HG02973 (cell line): ENCODE measurements around the gene BMP10.

Experiments
- ATAC-seq: cut with Tn5 transposase; IDR thresholded peaks from one replicate; pipeline ENCODE4 v1.9.1; 2021; ENCODE audit warnings: moderate library complexity; ENCODE audit not compliant: unreplicated experiment

BMP10 gene

DNA sequence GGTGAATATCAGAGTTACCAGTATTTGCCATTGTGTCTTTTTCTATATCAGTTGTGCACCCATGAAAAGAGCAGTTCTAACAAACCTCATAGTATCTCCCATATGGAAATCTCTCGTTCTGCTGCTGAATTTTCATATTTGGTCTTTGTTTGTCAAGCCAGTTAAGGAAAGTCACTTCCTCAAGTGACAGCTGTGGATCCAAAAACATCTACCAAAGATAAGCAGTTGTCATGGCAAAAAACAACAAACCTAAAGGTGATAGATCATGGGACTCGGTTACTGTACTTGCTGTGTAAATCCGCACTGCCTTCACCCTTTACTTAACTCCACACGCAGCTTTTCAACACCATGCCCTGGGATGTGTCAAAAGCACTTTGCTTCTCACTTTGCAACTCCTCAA, 17.3 kb downstream of the BMP10 start:
- no peak for ATAC-seq

DNA sequence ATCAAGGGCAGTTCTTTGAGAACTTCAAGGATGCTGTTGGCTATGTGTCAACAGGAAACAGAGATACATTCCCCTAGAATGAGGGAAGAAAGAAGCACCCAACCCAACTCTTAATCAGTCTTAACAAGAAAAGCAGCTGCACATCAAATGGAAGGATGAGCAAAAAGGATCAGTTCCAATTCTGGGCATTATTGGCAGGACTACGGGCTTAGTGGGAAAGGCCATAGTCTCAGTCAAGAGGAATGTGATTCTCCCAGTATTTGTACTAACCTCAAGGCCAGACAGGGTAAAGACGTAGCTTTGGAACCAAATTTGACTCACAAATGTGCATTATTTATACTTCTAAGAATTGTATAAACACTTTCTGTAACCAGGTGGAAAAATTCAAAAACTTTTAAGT, 18.2 kb downstream of the BMP10 start:
- ATAC-seq = no peak

DNA sequence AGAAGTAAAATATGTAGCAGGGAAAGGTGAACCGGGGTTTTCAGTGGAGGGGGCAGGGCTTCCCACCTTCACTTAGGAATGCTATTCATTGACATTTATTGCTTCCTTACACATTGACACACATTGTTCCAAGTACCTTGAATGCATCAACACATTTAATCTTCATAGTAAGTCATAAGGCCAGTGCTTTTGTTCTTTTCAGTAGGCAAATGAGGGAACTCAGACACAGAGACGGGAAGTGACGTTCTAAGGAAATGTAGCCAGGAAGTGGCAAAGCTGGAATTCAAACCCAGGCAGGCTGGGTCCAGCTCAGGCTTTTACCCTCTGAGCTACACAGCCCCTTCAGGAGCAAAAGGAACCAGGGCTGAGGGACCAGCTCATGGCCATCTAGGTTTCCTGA, 20.7 kb downstream of the BMP10 start:
- ATAC-seq = no peak

DNA sequence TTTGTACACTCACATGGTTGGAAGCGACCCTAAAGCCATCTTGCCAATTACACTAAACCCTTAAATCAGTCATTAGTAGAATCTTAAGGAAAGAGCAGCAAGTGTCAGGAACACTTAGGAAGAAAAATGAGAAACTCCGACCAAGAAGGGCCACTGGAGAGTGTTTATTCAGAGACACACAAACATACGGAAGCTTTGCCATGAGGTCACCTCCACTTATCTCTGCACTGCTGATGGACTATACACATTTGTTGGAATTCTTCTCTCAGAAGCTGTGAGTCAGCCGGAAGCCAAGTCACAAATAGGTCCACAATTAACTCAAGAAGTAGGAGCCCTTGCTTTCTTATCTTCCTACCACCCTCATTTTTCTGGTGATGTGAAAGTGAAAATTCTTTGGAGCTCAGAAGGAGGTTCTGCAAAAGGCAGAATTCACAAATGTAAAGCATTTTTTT, 21.6 kb downstream of the BMP10 start:
- ATAC-seq = no peak

DNA sequence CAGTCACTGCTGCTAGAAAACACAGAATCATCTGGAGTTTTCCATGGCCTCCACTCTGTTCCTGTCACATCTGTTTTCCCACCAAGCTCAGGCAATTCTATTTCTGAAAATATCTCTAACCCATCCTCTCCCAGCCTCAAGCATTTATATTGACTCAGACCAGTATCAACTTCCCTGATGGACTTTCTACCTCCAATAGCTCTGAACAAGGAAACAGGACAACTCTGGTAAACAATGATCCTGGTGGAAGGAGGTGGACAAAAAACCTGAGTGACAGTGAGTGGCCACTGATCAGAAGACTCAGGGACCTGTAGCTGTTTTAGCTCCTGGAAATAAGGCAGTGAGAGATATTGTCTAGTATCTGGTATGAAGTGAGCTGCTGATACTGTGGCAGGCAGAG, 23.4 kb downstream of the BMP10 start:
- ATAC-seq = no peak

DNA sequence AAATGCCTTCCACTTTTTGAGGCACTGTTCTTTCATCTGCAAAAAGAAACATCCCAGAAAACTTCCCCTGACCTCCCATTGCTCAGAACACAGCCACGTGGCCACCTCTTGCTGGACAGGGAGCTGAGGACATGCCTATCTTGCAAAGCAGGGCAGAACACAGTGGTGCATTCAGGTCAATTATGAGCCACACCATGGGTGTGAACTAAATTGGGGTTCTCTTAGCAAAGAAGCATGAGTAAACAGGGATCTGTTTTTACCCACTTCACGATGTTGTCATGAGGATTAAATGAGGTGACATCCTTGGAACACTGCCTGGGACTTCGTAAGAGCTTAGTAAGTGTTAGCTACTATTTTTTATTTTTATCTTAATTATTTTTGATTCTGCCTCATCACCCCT, 25.1 kb downstream of the BMP10 start:
- no peak for ATAC-seq

DNA sequence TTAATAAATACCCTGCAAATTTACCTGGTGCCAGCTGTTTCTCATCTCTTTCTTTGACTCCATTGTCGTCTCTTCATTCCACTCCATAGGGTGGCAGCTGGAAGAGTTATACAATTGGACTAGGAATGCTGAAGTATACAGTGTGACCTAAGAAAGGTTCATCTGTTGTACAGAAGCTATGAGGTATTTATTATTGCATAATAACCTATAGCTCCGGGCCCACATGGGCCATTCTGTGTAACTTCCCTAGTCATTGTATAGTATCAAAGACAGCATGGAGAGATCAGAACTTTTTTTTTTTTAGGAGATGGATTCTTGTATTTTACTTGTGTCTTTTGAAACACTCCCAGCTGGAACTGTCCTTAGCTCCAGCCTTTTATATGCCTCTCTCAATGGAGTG, 26.2 kb downstream of the BMP10 start:
- no peak for ATAC-seq

DNA sequence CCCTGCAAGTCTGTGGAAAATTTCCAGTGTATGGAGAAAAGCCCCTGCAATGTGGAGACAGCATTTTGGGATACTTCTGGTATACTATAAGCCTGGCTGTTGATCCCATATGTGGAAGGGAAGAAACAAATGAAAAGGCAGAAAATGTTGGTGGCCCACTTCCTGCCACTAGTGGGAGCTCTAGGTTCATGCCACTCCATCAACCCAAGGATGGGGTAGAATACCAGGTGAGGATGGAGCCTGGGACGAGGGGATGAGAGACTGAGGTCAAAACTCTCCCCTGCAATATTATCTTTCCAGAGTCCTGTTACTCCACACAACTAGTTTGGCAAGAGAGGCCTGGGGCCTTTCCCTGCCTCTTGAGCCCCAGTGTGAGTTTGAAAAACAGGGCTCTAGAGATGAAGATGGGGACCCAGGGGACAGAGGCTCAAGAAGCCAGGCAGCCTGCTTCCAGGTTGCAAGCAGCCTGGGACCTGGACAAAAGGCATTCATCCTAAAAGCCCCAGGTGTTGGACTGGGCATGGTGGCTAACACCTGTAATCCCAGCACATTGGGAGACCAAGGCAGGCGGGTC, 31.9 kb downstream of the BMP10 start:
- no peak for ATAC-seq

DNA sequence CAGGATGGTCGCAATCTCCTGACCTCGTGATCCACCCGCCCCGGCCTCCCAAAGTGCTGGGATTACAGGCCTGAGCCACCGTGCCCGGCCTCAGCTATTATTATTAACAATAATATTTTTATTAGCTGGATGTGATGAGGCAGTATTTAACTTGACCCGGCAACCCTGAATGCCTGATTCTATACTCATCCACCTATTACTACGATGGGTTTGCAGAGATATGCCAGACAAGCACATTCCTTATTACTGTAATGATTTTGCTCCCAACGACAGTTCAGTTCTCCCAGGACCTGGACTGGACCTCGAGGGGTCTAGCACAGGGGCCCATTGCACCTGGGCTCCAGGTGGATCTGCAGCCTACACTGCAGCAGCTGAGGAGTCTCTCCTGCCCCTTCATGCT, 32.6 kb downstream of the BMP10 start:
- ATAC-seq = no peak

DNA sequence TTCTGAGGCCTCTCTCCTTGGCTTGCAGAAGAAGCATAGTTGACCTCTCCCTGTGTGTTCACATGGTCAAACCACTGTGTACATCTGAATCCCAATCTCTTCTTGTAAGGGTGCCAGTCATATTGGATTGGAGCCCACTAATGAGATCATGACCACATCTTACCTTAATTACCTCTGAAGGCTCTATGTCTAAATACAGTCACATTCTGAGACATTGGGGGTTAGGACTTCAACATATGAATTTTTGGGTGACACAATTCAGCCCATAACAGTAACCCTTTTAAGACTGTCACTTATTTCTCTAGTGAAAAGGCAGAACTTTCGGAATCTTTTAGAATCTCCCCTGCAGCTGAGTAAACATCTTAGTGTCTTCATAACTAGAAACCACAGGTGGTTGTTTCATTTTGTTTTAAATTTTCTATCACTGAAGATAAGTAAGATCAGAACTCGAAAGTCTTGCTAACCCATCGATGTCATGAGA, 33.3 kb downstream of the BMP10 start:
- ATAC-seq = peak; percentile 72

DNA sequence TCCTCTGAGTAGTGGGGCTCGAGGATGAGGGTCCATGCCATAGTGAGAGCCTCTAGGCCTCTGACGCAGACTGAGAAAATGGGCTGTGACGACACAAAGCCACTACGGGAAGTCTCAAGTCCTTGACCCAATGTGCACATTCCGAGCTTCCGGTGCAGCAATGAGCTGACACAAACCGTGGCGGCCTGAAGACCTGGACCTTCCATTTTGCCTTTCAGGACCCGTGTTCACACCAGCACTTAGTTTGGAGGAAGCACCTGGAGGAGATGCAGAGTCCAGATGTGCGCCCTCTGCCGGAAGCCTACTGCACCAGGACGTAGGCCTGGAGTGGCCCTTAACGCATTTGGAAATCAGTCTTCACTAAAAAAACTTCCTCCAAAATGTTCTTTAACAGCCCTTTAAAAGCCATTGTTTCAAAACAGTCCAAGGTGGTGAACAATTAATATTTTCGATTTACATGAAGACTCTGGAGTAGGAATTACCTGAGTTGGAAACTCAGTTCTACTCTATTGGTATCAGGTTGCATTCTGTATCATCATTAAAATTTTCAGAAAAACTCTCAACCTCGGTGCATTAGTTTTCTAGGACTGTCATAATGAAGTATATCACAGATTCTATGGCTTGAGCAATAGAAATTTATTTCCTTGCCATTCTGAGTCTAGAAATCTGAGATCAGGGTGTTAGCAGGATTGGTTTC, 33.9 kb downstream of the BMP10 start:
- no peak for ATAC-seq

DNA sequence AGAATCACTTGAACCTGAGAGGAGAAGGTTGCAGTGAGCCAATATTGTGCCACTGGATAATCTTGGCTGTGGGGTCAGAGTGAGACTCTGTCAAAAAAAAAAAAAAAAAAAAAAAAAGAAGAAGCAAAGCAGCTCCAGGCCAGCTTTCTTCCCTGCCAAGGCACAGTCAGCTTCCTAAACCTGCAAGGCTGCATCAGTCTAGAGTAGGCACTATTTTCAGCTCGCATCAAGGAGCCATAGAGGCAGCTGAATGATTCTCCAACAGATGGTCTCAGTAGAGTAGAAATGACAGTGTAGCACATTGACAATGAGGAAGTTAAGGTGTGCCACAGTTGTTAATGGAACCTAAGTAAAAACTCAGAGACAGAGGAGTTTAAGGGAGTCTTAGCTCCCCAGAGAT, 35.6 kb downstream of the BMP10 start:
- ATAC-seq = no peak

DNA sequence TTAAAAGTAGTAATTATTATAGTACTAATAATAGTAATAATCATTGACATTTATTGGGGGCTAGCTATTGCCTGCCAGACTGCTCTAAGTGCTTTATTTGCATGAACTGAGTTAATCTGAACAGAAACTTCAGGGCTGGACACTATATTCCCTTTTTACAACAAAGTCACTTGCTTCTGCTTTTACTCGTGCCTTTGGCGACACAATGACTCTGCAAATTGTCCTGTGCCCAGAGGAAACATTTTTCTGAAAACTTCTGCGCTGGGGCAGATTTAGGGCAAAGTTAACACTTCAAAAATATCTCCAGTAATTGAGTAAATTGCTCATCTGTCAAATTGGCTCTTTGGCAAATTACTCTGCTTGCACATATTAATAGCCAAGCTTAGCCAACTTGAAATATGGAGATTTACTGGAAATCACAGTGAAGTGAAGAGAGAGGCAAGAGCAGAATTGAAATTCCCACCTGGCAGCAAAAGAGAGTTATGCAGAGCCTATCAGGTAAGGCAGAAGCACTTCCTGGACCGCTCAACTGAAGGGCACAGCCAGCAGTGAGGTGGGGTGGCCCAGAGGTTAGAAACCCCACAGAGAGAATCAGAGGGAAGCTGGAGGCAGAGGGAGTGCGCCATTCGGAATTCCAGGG, 36.3 kb downstream of the BMP10 start:
- no peak for ATAC-seq

DNA sequence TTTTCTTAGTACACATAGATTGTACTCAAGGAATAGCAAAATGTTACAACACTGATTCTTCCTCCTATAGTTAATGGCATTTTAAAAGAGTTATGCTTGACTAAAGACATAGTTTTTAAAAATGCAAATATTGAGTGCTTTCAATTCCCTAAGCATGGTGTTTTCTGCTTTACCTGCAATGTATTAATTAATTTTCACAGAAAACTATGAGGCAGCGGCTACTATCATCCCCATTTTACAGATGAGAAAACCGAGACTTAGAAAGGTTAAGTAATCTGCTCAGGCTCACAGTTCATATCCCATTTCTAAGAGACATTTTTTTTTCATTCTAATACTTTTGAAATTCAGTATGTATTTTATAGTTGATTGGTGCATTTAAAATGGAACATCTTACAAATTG, 38.0 kb downstream of the BMP10 start:
- ATAC-seq = no peak

DNA sequence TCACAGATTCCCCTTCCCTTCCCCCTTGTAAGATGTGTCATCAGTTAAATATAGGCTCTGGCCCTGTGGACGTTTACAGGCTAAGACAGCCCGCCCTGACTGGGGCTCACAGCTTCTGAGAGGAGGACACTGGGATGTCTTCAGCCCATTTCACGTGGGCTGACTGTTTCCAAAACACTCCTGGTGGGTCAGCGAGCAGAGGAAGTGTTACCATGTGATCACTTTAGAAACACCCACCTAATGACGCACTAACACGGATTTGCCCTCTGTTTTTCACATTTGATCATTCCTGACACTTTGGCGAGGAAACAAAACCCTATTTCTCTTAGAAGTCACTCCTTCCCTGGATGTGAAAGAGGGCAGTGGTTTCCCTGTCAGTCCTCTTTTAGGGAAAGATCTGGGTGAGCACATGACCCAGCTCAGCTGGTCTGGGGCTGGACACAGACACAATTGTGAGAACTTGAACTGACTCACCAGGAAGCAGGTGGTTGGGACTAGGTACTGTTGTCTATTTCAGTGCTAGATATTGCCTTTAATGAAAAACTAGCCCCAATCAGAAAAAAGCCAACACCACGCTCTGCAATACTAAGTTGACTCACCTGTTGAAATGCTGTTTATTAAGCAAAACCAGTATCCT, 38.8 kb downstream of the BMP10 start:
- ATAC-seq = peak; percentile 46

DNA sequence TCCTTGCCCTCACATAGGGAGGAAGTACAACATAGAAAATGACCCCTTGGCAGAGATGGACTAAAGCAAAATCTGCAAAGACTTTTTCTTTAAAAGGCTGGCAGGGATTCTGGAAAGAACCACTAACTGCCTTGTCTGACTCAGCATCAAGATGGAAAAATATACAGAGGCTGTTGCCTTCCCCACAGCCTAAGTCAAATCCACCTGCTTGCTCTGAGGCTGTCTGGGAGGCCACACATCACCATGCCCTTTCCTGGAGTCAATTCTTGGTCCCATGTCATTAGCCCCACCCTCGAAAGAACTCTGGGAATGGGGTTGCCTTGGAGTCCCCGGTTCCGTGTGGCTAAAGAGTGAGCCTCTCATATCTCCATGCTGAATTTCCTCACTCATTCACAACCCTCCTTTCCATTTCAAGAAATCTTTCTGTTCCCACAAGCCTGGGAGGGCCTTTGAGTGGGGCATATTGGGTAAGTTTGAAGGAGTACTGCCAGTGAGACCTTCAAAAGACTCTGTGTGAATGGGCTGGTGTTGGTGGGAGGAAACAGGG, 39.4 kb downstream of the BMP10 start:
- ATAC-seq = no peak

DNA sequence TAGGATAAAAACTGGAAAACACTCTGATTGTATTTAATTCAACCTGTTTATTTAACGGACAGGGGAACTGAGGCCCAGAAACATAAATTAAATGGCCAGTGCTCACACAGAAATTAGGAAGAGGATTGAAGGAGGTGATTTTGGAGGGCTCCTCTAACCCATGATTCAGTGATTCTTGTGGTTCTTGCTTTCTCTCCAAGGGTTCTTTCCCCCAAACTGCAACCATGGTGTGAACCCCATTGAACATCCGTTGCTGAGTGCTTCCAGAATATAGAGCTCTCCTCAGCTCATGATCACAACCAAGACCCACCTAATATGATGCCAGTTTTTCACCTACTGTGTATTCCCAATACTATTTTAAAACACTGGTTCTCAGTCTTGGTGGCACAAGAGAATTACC, 41.4 kb downstream of the BMP10 start:
- ATAC-seq = no peak

DNA sequence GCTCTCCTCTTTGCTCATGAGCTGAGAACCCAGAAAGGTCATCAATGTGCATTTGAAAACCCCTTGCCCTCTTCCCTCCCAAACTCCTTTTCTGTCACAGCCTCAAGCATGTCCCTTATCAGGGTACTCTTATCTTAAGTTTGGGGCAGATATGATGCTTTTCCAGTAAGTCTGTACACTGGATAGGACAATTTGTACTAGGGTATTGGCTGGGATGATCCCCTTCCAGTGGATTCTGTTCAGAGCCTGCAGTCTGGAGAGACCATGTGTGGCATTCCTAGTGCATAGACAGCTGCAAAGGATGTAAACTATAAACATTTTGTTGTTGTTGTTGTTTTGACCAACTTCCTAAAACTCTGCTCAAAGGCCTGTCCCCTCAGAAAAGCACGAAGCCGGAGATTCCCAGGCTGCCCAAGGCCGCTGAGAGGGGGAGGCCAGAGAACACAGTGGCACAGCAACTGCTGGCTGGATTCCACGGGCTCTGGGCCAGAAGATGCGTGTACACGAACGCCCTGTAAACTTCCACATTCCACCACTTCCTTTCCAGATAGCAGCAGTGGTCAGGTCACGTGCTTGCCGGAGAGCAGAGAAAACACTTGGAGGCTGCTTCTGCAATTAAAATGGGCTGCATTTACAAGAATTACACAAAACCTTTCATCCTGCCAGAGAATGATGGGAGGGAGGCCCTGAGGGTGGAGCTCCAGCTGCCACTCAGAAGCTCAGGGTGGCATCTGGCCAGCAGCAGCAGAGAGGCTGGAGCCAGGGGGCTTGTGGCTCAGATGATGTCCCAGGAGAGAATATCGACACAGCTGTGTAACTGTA, 42.1 kb downstream of the BMP10 start:
- no peak for ATAC-seq

DNA sequence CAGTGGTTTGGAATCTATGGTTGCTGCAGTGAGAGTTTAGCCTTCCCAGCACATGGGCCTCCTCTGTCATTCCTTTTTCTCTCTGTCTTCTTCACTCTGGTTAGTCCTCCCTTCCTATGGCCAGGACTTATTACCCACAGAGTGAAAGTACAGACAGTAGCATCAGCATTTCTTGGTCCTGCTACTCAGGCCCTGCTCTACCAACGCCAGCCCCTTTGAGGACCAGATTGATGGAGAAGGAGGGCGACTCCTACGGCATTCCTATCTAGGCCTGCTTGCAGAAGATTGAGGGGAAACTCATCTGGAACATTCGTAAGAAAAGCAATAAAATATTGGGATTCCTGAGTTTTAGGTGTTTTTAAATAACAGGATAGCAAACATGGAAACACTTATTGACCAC, 43.5 kb downstream of the BMP10 start:
- no peak for ATAC-seq

DNA sequence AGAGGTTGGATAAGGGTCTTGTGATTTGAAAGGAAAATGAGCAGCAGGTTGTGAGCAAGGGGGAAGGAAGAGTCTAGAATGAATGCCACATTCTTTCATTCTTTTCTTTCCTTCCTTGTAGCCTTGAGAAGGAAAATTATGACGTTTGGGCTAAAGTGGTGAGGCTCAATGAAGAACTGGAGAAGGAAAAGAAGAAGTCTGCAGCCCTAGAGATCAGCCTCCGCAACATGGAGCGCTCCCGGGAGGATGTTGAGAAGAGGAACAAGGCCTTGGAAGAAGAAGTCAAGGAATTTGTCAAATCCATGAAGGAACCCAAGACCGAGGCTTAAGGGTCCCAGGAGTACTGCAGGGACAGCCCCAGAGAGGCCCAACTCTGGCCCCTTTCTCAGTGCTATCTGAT, 45.3 kb downstream of the BMP10 start:
- no peak for ATAC-seq

DNA sequence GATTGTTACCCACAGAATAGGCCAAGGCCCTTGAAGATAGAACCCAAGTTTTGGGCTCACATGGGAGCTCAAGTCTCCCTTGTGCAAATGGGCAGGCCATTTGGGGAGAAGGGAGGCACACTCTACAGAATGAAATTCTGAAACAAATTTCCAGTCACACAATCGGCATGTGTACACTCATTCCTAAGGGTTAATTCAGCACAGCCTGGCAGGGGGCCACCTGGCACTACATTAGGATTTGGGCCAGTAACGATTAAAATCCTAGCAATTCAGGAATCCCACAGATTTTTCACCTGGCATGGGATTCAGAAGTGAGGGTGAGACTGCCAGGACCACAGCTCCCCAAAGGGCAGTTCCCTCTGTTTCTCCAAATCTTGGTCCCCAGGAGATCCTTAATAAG, 46.4 kb downstream of the BMP10 start:
- ATAC-seq = no peak
